HCT116 (cell line): Measurements from ENCODE around the gene DEXI. TPM values are rescaled to one million over a fixed set of nuclear protein-coding genes. Genes with fewer than 3 reads are reported as not detected.

ENCODE experiments used
- ATAC-seq: fragments of 200-7000 bp; cut with Tn5 transposase; 2 replicates; pipeline ENCODE4 v1.9.1; 2020; ENCODE audit warnings: mild to moderate bottlenecking, moderate library complexity
- BruUV-seq: library from RNA; stranded (reverse); fragments of 400-500 nt; replicated peaks from 2 replicates; lab custom pipeline; 2021; lab: Mats Ljungman, UMichigan
- CTCF ChIA-PET: fragments of 300-600 bp; sonication (Branson Sonifier 250); formaldehyde crosslinking; loops from one replicate; lab custom pipeline; 2021; ENCODE audit warnings: antibody characterized with exemption; lab: Charles Lee
- POLR2A ChIA-PET: fragments of 300-600, 350-600 bp; sonication (Branson Sonifier 250); formaldehyde crosslinking; loops from one replicate; lab custom pipeline; 2021; ENCODE audit warnings: antibody characterized with exemption; lab: Charles Lee
- RAD21 ChIA-PET, 2 experiments: fragments of 300-600 bp; sonication (Branson Sonifier 250); formaldehyde crosslinking; loops; one replicate each; lab custom pipeline; 2023; ENCODE audit warnings: low total read pairs in 2 of 2; ENCODE audit not compliant: uncharacterized antibody in 2 of 2, unreplicated experiment in 2 of 2, low non-redundant PET in 1 of 2; lab: Charles Lee
- DNase-seq: peaks from one replicate; pipeline ENCODE4 v3.0.0-alpha.2; 2010; ENCODE audit warnings: low read depth, low spot score
- H2AFZ ChIP-seq: fragments of 200-600 bp; shearing (Covaris generic), sonication (generic); 2 replicates; pipeline ENCODE4 v1.6.1; 2017; ENCODE audit warnings: low read depth, mixed run types, mixed read lengths, antibody characterized with exemption, low read length; ENCODE audit not compliant: poor library complexity, severe bottlenecking
- H3K27ac ChIP-seq: 2 replicates; pipeline ENCODE4 v1.5.1; 2012; ENCODE audit warnings: low read depth, low read length
- H3K27me3 ChIP-seq: fragments of 200-600 bp; sonication (generic); 2 replicates; pipeline ENCODE4 v1.6.1; 2016; ENCODE audit warnings: mixed run types, low read length, mixed read lengths; ENCODE audit not compliant: insufficient read depth
- H3K36me3 ChIP-seq, 2 experiments: fragments of 200-500 bp in 1 of 2; fragments of 200-600 bp in 1 of 2; sonication (Bioruptor generic) in 1 of 2; sonication (generic) in 1 of 2; 2 replicates each; pipeline versions ENCODE4 v1.5.1 to v1.6.1; 2014 to 2016; ENCODE audit warnings: low read length in 2 of 2, inconsistent platforms in 1 of 2, mixed read lengths in 1 of 2, mixed run types in 1 of 2; ENCODE audit not compliant: insufficient read depth in 2 of 2, control insufficient read depth in 1 of 2
- H3K4me1 ChIP-seq, 2 experiments: fragments of 200-600 bp in 1 of 2; sonication (generic) in 1 of 2; 2 replicates each; pipeline versions ENCODE4 v1.5.1 to v1.6.1; 2012 to 2017; ENCODE audit warnings: low read length in 2 of 2, inconsistent platforms in 1 of 2, mild to moderate bottlenecking in 1 of 2, mixed read lengths in 1 of 2, mixed run types in 1 of 2, moderate library complexity in 1 of 2; ENCODE audit not compliant: insufficient read depth in 2 of 2, control insufficient read depth in 1 of 2
- H3K4me2 ChIP-seq: fragments of 200-600 bp; sonication (generic); 2 replicates; pipeline ENCODE4 v1.6.1; 2017; ENCODE audit warnings: mixed run types, low read length, mixed read lengths
- H3K4me3 ChIP-seq, 2 experiments: fragments of 200-600 bp in 1 of 2; sonication (generic) in 1 of 2; replicated peaks in 1 of 2; 2 replicates each; pipeline ENCODE4 v1.5.1; 2011 to 2016; ENCODE audit warnings: low read length in 2 of 2, control low read depth in 1 of 2, low read depth in 1 of 2, mild to moderate bottlenecking in 1 of 2, mixed read lengths in 1 of 2, mixed run types in 1 of 2
- H3K79me2 ChIP-seq: fragments of 200-600 bp; sonication (generic); 2 replicates; pipeline ENCODE4 v1.6.1; 2017; ENCODE audit warnings: mild to moderate bottlenecking, mixed run types, low read length, moderate library complexity, mixed read lengths; ENCODE audit not compliant: insufficient read depth
- H3K9ac ChIP-seq: fragments of 200-600 bp; sonication (generic); 2 replicates; pipeline ENCODE4 v1.6.1; 2016; ENCODE audit warnings: low read length, mixed read lengths
- H3K9me2 ChIP-seq: fragments of 200-600 bp; sonication (generic), shearing (Covaris generic); 2 replicates; pipeline ENCODE4 v1.6.1; 2017; ENCODE audit warnings: mixed run types, mild to moderate bottlenecking, moderate library complexity; ENCODE audit not compliant: insufficient read depth
- H3K9me3 ChIP-seq, 2 experiments: fragments of 200-500 bp in 1 of 2; fragments of 200-600 bp in 1 of 2; sonication (Bioruptor generic) in 1 of 2; sonication (generic) in 1 of 2; 2 replicates each; pipeline ENCODE4 v1.6.1; 2014 to 2017; ENCODE audit warnings: low read length in 2 of 2, mixed read lengths in 2 of 2, inconsistent platforms in 1 of 2, low read depth in 1 of 2, mild to moderate bottlenecking in 1 of 2, mixed run types in 1 of 2, moderate library complexity in 1 of 2; ENCODE audit not compliant: control insufficient read depth in 1 of 2, insufficient read depth in 1 of 2
- H4K20me1 ChIP-seq: fragments of 200-600 bp; sonication (generic), shearing (Covaris generic); 2 replicates; pipeline ENCODE4 v1.6.1; 2017; ENCODE audit warnings: mixed run types, mild to moderate bottlenecking, moderate library complexity; ENCODE audit not compliant: insufficient read depth
- CBX3 ChIP-seq: IDR thresholded peaks from 2 replicates; pipeline ENCODE4 v1.6.1; 2012; ENCODE audit warnings: low read depth
- CEBPB ChIP-seq: IDR thresholded peaks from 2 replicates; pipeline ENCODE4 v1.6.1; 2012; ENCODE audit warnings: low read depth
- EGR1 ChIP-seq: IDR thresholded peaks from 2 replicates; pipeline ENCODE4 v1.6.1; 2012; ENCODE audit warnings: low read depth
- EZH2 ChIP-seq: fragments of 200-600 bp; sonication (generic); IDR thresholded peaks from 2 replicates; pipeline ENCODE4 v1.6.1; 2017; ENCODE audit warnings: antibody characterized with exemption, mixed run types
- EZH2phosphoT487 ChIP-seq: fragments of 200-600 bp; IDR thresholded peaks from 2 replicates; pipeline ENCODE4 v1.6.1; 2018; ENCODE audit warnings: antibody characterized with exemption, borderline replicate concordance
- FOSL1 ChIP-seq: IDR thresholded peaks from 2 replicates; pipeline ENCODE4 v1.6.1; 2012; ENCODE audit warnings: low read depth
- JUND ChIP-seq: IDR thresholded peaks from 2 replicates; pipeline ENCODE4 v1.6.1; 2012
- POLR2A ChIP-seq: IDR thresholded peaks from 2 replicates; pipeline ENCODE4 v1.7.0; 2011; ENCODE audit warnings: borderline replicate concordance; ENCODE audit not compliant: insufficient read depth, insufficient read length; ENCODE audit errors: extremely low read depth
- POLR2AphosphoS5 ChIP-seq: IDR thresholded peaks from 2 replicates; pipeline ENCODE4 v1.6.1; 2011; ENCODE audit warnings: mild to moderate bottlenecking, low read depth, low read length, moderate library complexity
- RAD21 ChIP-seq: IDR thresholded peaks from 2 replicates; pipeline ENCODE4 v1.6.1; 2012; ENCODE audit warnings: low read depth, mild to moderate bottlenecking
- SIN3A ChIP-seq: IDR thresholded peaks from 2 replicates; pipeline ENCODE4 v1.6.1; 2012; ENCODE audit warnings: low read depth
- SP1 ChIP-seq: IDR thresholded peaks from 2 replicates; pipeline ENCODE4 v1.6.1; 2012; ENCODE audit warnings: low read depth
- TCF7L2 ChIP-seq: IDR thresholded peaks from 2 replicates; pipeline ENCODE4 v1.7.0; 2011; ENCODE audit warnings: borderline replicate concordance, inconsistent platforms; ENCODE audit not compliant: insufficient read depth, insufficient read length; ENCODE audit errors: extremely low read depth
- YY1 ChIP-seq: IDR thresholded peaks from 2 replicates; pipeline ENCODE4 v1.6.1; 2011; ENCODE audit warnings: low read length, low read depth, moderate library complexity, mild to moderate bottlenecking; ENCODE audit not compliant: insufficient replicate concordance; ENCODE audit errors: extremely low read depth
- ZNF274 ChIP-seq: fragments of 200-500 bp; sonication (Bioruptor generic); IDR thresholded peaks from 2 replicates; pipeline ENCODE4 v1.6.1; 2014; ENCODE audit warnings: mild to moderate bottlenecking, low read depth, low read length, inconsistent platforms
- intact Hi-C: fragments of 100-400 bp; cut with micrococcal nuclease; formaldehyde crosslinking; loops from 2 replicates; pipeline ENCODE4 v1.10.0; 2022
- total RNA-seq: library from RNA; stranded (reverse); gene quantifications from one replicate; pipeline ENCODE4 v1.2.1, GENCODE V29; 2021; ENCODE audit not compliant: unreplicated experiment
- TF ChIP-seq, protein P1 (sequence below): IDR thresholded peaks from 2 replicates; pipeline ENCODE4 v1.6.1; 2012
- TF ChIP-seq, protein P2 (sequence below): IDR thresholded peaks from 2 replicates; pipeline ENCODE4 v1.6.1; 2011; ENCODE audit warnings: mild to moderate bottlenecking, low read length, moderate library complexity; ENCODE audit not compliant: insufficient replicate concordance; ENCODE audit errors: extremely low read depth
- TF ChIP-seq, protein P3 (sequence below), 3 experiments: fragments of 200-600 bp in 1 of 3; sonication (generic) in 1 of 3; IDR thresholded peaks in 2 of 3; conservative IDR thresholded peaks in 1 of 3; 2 replicates each; pipeline ENCODE4 v1.5.1; 2012 to 2017; ENCODE audit warnings: low read depth in 2 of 3, low read length in 2 of 3, antibody characterized with exemption in 1 of 3, borderline replicate concordance in 1 of 3, control low read depth in 1 of 3, mild to moderate bottlenecking in 1 of 3, mixed read lengths in 1 of 3, mixed run types in 1 of 3, moderate library complexity in 1 of 3; ENCODE audit not compliant: insufficient read depth in 1 of 3
- TF ChIP-seq, protein P4 (sequence below): IDR thresholded peaks from 2 replicates; pipeline ENCODE4 v1.6.1; 2012

DEXI gene
- total RNA-seq, 1 experiment from 2014 or later = 37.8 TPM

DNA sequence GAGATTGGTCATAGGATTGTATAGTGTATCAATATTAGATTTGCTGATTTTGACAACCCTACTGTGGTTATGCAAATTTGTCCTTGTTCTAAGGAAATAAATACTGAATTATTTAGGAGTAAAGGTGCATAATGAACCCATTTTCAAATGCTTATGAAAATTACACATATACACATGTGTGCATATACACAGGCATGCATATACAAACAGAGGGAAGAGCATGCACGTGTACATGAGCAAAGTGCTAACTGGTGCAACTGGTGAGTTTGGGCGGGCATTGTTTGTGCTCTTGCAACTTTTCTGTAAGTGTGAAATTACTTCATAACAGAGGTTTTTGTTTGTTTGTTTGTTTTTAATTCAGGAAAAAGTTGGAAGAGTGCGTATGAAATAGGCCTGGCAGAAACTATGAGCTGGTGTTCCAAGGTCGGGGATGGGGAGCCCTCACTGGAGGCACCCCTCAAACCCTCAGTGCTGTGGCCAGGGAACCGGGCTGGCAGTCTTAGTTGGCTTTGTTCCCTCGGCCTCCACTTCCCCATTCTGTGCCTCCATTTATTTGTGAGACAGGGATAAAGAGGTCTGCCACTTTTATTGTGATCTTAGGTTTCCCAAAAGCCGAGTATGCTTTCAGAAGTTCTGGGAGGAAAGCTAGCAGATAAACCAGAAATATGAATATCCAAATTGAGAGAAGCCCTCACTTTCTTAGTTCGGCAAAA lies 5.8 kb downstream of the DEXI start:
- ChIA-PET POLR2A (no interaction called here), CTCF (no interaction called here), RAD21 (no interaction called here)
- H3K4me2 ChIP-seq = no peak overlapping the region
- H3K4me1 ChIP-seq = peaks cover 6 to 11% of the 10 kb centered on the region in 2 experiments
- no peak overlapping the region for H3K27ac ChIP-seq
- BruUV-seq = no TSS peak
- no peak overlapping the region for H3K4me3 ChIP-seq
- DNase-seq (no peak), ATAC-seq (no peak)
- no peaks in the 10 kb centered on the region for H3K27me3 ChIP-seq
- no peaks in the 10 kb centered on the region for H3K9me2 ChIP-seq
- H3K9me3 ChIP-seq = no peaks in the 10 kb centered on the region
- 0 out of 2 replicates have a peak, but pooled peaks cover 7% of the 10 kb centered on the region for H4K20me1 ChIP-seq
- TF ChIP-seq CBX3 (no peak), POLR2AphosphoS5 (no peak), POLR2A (no peak), RAD21 (no peak), SP1 (no peak), CEBPB (no peak), ZNF274 (no peak), EZH2phosphoT487 (no peak), SIN3A (no peak), YY1 (no peak), TCF7L2 (no peak), JUND (no peak), FOSL1 (no peak), EGR1 (no peak), EZH2 (no peak)
- TF ChIP-seq, protein P1, sequence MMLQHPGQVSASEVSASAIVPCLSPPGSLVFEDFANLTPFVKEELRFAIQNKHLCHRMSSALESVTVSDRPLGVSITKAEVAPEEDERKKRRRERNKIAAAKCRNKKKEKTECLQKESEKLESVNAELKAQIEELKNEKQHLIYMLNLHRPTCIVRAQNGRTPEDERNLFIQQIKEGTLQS = no peak
- TF ChIP-seq, protein P2, sequence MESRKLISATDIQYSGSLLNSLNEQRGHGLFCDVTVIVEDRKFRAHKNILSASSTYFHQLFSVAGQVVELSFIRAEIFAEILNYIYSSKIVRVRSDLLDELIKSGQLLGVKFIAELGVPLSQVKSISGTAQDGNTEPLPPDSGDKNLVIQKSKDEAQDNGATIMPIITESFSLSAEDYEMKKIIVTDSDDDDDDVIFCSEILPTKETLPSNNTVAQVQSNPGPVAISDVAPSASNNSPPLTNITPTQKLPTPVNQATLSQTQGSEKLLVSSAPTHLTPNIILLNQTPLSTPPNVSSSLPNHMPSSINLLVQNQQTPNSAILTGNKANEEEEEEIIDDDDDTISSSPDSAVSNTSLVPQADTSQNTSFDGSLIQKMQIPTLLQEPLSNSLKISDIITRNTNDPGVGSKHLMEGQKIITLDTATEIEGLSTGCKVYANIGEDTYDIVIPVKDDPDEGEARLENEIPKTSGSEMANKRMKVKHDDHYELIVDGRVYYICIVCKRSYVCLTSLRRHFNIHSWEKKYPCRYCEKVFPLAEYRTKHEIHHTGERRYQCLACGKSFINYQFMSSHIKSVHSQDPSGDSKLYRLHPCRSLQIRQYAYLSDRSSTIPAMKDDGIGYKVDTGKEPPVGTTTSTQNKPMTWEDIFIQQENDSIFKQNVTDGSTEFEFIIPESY = no peak
- TF ChIP-seq, protein P3, sequence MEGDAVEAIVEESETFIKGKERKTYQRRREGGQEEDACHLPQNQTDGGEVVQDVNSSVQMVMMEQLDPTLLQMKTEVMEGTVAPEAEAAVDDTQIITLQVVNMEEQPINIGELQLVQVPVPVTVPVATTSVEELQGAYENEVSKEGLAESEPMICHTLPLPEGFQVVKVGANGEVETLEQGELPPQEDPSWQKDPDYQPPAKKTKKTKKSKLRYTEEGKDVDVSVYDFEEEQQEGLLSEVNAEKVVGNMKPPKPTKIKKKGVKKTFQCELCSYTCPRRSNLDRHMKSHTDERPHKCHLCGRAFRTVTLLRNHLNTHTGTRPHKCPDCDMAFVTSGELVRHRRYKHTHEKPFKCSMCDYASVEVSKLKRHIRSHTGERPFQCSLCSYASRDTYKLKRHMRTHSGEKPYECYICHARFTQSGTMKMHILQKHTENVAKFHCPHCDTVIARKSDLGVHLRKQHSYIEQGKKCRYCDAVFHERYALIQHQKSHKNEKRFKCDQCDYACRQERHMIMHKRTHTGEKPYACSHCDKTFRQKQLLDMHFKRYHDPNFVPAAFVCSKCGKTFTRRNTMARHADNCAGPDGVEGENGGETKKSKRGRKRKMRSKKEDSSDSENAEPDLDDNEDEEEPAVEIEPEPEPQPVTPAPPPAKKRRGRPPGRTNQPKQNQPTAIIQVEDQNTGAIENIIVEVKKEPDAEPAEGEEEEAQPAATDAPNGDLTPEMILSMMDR (IDR thresholded peaks at IDR 0.05 in 2 of 3, conservative IDR thresholded peaks at IDR 0.05 in 1 of 3; ENCODE audit: borderline replicate concordance in 1 of 3, insufficient read depth in 1 of 3, low read depth in 2 of 3, low read length in 2 of 3) = no peak
- TF ChIP-seq, protein P4, sequence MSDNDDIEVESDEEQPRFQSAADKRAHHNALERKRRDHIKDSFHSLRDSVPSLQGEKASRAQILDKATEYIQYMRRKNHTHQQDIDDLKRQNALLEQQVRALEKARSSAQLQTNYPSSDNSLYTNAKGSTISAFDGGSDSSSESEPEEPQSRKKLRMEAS = no peak
- H2AFZ ChIP-seq = no peak overlapping the region
- no peak overlapping the region for H3K9ac ChIP-seq
- intact Hi-C loops = no loop called here
- H3K79me2 ChIP-seq = peaks cover 87% of the 10 kb centered on the region
- H3K36me3 ChIP-seq = peaks cover 12 to 45% of the 10 kb centered on the region in 2 experiments; a peak in 3 of 4 replicates
